HCT116 (cell line): Measurements from ENCODE around the gene NFIA. TPM values are rescaled to one million over a fixed set of nuclear protein-coding genes. Genes with fewer than 3 reads are reported as not detected.

Source experiments
- ATAC-seq: fragments of 200-7000 bp; cut with Tn5 transposase; 2 replicates; pipeline ENCODE4 v1.9.1; 2020; ENCODE audit warnings: mild to moderate bottlenecking, moderate library complexity
- BruUV-seq: library from RNA; stranded (reverse); fragments of 400-500 nt; replicated peaks from 2 replicates; lab custom pipeline; 2021; lab: Mats Ljungman, UMichigan
- CTCF ChIA-PET: fragments of 300-600 bp; sonication (Branson Sonifier 250); formaldehyde crosslinking; loops from one replicate; lab custom pipeline; 2021; ENCODE audit warnings: antibody characterized with exemption; lab: Charles Lee
- POLR2A ChIA-PET: fragments of 300-600, 350-600 bp; sonication (Branson Sonifier 250); formaldehyde crosslinking; loops from one replicate; lab custom pipeline; 2021; ENCODE audit warnings: antibody characterized with exemption; lab: Charles Lee
- RAD21 ChIA-PET, 2 experiments: fragments of 300-600 bp; sonication (Branson Sonifier 250); formaldehyde crosslinking; loops; one replicate each; lab custom pipeline; 2023; ENCODE audit warnings: low total read pairs in 2 of 2; ENCODE audit not compliant: uncharacterized antibody in 2 of 2, unreplicated experiment in 2 of 2, low non-redundant PET in 1 of 2; lab: Charles Lee
- DNase-seq: peaks from one replicate; pipeline ENCODE4 v3.0.0-alpha.2; 2010; ENCODE audit warnings: low read depth, low spot score
- H2AFZ ChIP-seq: fragments of 200-600 bp; shearing (Covaris generic), sonication (generic); 2 replicates; pipeline ENCODE4 v1.6.1; 2017; ENCODE audit warnings: low read depth, mixed run types, mixed read lengths, antibody characterized with exemption, low read length; ENCODE audit not compliant: poor library complexity, severe bottlenecking
- H3K27ac ChIP-seq: 2 replicates; pipeline ENCODE4 v1.5.1; 2012; ENCODE audit warnings: low read depth, low read length
- H3K27me3 ChIP-seq: fragments of 200-600 bp; sonication (generic); 2 replicates; pipeline ENCODE4 v1.6.1; 2016; ENCODE audit warnings: mixed run types, low read length, mixed read lengths; ENCODE audit not compliant: insufficient read depth
- H3K36me3 ChIP-seq, 2 experiments: fragments of 200-500 bp in 1 of 2; fragments of 200-600 bp in 1 of 2; sonication (Bioruptor generic) in 1 of 2; sonication (generic) in 1 of 2; 2 replicates each; pipeline versions ENCODE4 v1.5.1 to v1.6.1; 2014 to 2016; ENCODE audit warnings: low read length in 2 of 2, inconsistent platforms in 1 of 2, mixed read lengths in 1 of 2, mixed run types in 1 of 2; ENCODE audit not compliant: insufficient read depth in 2 of 2, control insufficient read depth in 1 of 2
- H3K4me1 ChIP-seq, 2 experiments: fragments of 200-600 bp in 1 of 2; sonication (generic) in 1 of 2; 2 replicates each; pipeline versions ENCODE4 v1.5.1 to v1.6.1; 2012 to 2017; ENCODE audit warnings: low read length in 2 of 2, inconsistent platforms in 1 of 2, mild to moderate bottlenecking in 1 of 2, mixed read lengths in 1 of 2, mixed run types in 1 of 2, moderate library complexity in 1 of 2; ENCODE audit not compliant: insufficient read depth in 2 of 2, control insufficient read depth in 1 of 2
- H3K4me2 ChIP-seq: fragments of 200-600 bp; sonication (generic); 2 replicates; pipeline ENCODE4 v1.6.1; 2017; ENCODE audit warnings: mixed run types, low read length, mixed read lengths
- H3K4me3 ChIP-seq, 2 experiments: fragments of 200-600 bp in 1 of 2; sonication (generic) in 1 of 2; replicated peaks in 1 of 2; 2 replicates each; pipeline ENCODE4 v1.5.1; 2011 to 2016; ENCODE audit warnings: low read length in 2 of 2, control low read depth in 1 of 2, low read depth in 1 of 2, mild to moderate bottlenecking in 1 of 2, mixed read lengths in 1 of 2, mixed run types in 1 of 2
- H3K79me2 ChIP-seq: fragments of 200-600 bp; sonication (generic); 2 replicates; pipeline ENCODE4 v1.6.1; 2017; ENCODE audit warnings: mild to moderate bottlenecking, mixed run types, low read length, moderate library complexity, mixed read lengths; ENCODE audit not compliant: insufficient read depth
- H3K9ac ChIP-seq: fragments of 200-600 bp; sonication (generic); 2 replicates; pipeline ENCODE4 v1.6.1; 2016; ENCODE audit warnings: low read length, mixed read lengths
- H3K9me2 ChIP-seq: fragments of 200-600 bp; sonication (generic), shearing (Covaris generic); 2 replicates; pipeline ENCODE4 v1.6.1; 2017; ENCODE audit warnings: mixed run types, mild to moderate bottlenecking, moderate library complexity; ENCODE audit not compliant: insufficient read depth
- H3K9me3 ChIP-seq, 2 experiments: fragments of 200-500 bp in 1 of 2; fragments of 200-600 bp in 1 of 2; sonication (Bioruptor generic) in 1 of 2; sonication (generic) in 1 of 2; 2 replicates each; pipeline ENCODE4 v1.6.1; 2014 to 2017; ENCODE audit warnings: low read length in 2 of 2, mixed read lengths in 2 of 2, inconsistent platforms in 1 of 2, low read depth in 1 of 2, mild to moderate bottlenecking in 1 of 2, mixed run types in 1 of 2, moderate library complexity in 1 of 2; ENCODE audit not compliant: control insufficient read depth in 1 of 2, insufficient read depth in 1 of 2
- H4K20me1 ChIP-seq: fragments of 200-600 bp; sonication (generic), shearing (Covaris generic); 2 replicates; pipeline ENCODE4 v1.6.1; 2017; ENCODE audit warnings: mixed run types, mild to moderate bottlenecking, moderate library complexity; ENCODE audit not compliant: insufficient read depth
- CBX3 ChIP-seq: IDR thresholded peaks from 2 replicates; pipeline ENCODE4 v1.6.1; 2012; ENCODE audit warnings: low read depth
- CEBPB ChIP-seq: IDR thresholded peaks from 2 replicates; pipeline ENCODE4 v1.6.1; 2012; ENCODE audit warnings: low read depth
- CTCF ChIP-seq, 3 experiments: fragments of 200-600 bp in 1 of 3; sonication (generic) in 1 of 3; IDR thresholded peaks in 2 of 3; conservative IDR thresholded peaks in 1 of 3; 2 replicates each; pipeline ENCODE4 v1.5.1; 2012 to 2017; ENCODE audit warnings: low read depth in 2 of 3, low read length in 2 of 3, antibody characterized with exemption in 1 of 3, borderline replicate concordance in 1 of 3, control low read depth in 1 of 3, mild to moderate bottlenecking in 1 of 3, mixed read lengths in 1 of 3, mixed run types in 1 of 3, moderate library complexity in 1 of 3; ENCODE audit not compliant: insufficient read depth in 1 of 3
- EGR1 ChIP-seq: IDR thresholded peaks from 2 replicates; pipeline ENCODE4 v1.6.1; 2012; ENCODE audit warnings: low read depth
- ELF1 ChIP-seq: IDR thresholded peaks from 2 replicates; pipeline ENCODE4 v1.6.1; 2012; ENCODE audit warnings: low read depth, borderline replicate concordance
- EZH2 ChIP-seq: fragments of 200-600 bp; sonication (generic); IDR thresholded peaks from 2 replicates; pipeline ENCODE4 v1.6.1; 2017; ENCODE audit warnings: antibody characterized with exemption, mixed run types
- EZH2phosphoT487 ChIP-seq: fragments of 200-600 bp; IDR thresholded peaks from 2 replicates; pipeline ENCODE4 v1.6.1; 2018; ENCODE audit warnings: antibody characterized with exemption, borderline replicate concordance
- FOSL1 ChIP-seq: IDR thresholded peaks from 2 replicates; pipeline ENCODE4 v1.6.1; 2012; ENCODE audit warnings: low read depth
- POLR2A ChIP-seq: IDR thresholded peaks from 2 replicates; pipeline ENCODE4 v1.7.0; 2011; ENCODE audit warnings: borderline replicate concordance; ENCODE audit not compliant: insufficient read depth, insufficient read length; ENCODE audit errors: extremely low read depth
- POLR2AphosphoS5 ChIP-seq: IDR thresholded peaks from 2 replicates; pipeline ENCODE4 v1.6.1; 2011; ENCODE audit warnings: mild to moderate bottlenecking, low read depth, low read length, moderate library complexity
- RAD21 ChIP-seq: IDR thresholded peaks from 2 replicates; pipeline ENCODE4 v1.6.1; 2012; ENCODE audit warnings: low read depth, mild to moderate bottlenecking
- SP1 ChIP-seq: IDR thresholded peaks from 2 replicates; pipeline ENCODE4 v1.6.1; 2012; ENCODE audit warnings: low read depth
- SRF ChIP-seq: IDR thresholded peaks from 2 replicates; pipeline ENCODE4 v1.6.1; 2012; ENCODE audit warnings: low read depth
- TCF7L2 ChIP-seq: IDR thresholded peaks from 2 replicates; pipeline ENCODE4 v1.7.0; 2011; ENCODE audit warnings: borderline replicate concordance, inconsistent platforms; ENCODE audit not compliant: insufficient read depth, insufficient read length; ENCODE audit errors: extremely low read depth
- YY1 ChIP-seq: IDR thresholded peaks from 2 replicates; pipeline ENCODE4 v1.6.1; 2011; ENCODE audit warnings: low read length, low read depth, moderate library complexity, mild to moderate bottlenecking; ENCODE audit not compliant: insufficient replicate concordance; ENCODE audit errors: extremely low read depth
- ZBTB33 ChIP-seq: IDR thresholded peaks from 2 replicates; pipeline ENCODE4 v1.6.1; 2011; ENCODE audit warnings: mild to moderate bottlenecking, low read length, moderate library complexity; ENCODE audit not compliant: insufficient replicate concordance; ENCODE audit errors: extremely low read depth
- ZFX ChIP-seq: fragments of 450-650 bp; IDR thresholded peaks from 2 replicates; pipeline ENCODE4 v1.6.1; 2017
- intact Hi-C: fragments of 100-400 bp; cut with micrococcal nuclease; formaldehyde crosslinking; loops from 2 replicates; pipeline ENCODE4 v1.10.0; 2022
- total RNA-seq: library from RNA; stranded (reverse); gene quantifications from one replicate; pipeline ENCODE4 v1.2.1, GENCODE V29; 2021; ENCODE audit not compliant: unreplicated experiment
- TF ChIP-seq, protein P1 (sequence below): IDR thresholded peaks from 2 replicates; pipeline ENCODE4 v1.6.1; 2012
- TF ChIP-seq, protein P2 (sequence below): IDR thresholded peaks from 2 replicates; pipeline ENCODE4 v1.6.1; 2012; ENCODE audit warnings: low read depth
- TF ChIP-seq, protein P3 (sequence below): IDR thresholded peaks from 2 replicates; pipeline ENCODE4 v1.6.1; 2012

Gene NFIA
- total RNA-seq, 1 experiment from 2014 or later: 17.2 TPM

GRCh38 chr1:61332796-61333195 is 250.4 kb downstream of the NFIA start:
- no peaks in the 10 kb centered on the region for H4K20me1 ChIP-seq
- H3K79me2 ChIP-seq: no peaks in the 10 kb centered on the region
- TF ChIP-seq RAD21 (no peak), ZFX (no peak), EGR1 (no peak), POLR2A (no peak), EZH2 (no peak), ZBTB33 (no peak), TCF7L2 (no peak), SRF (no peak), POLR2AphosphoS5 (no peak), ELF1 (no peak), CBX3 (no peak), CEBPB (no peak), CTCF (IDR thresholded peaks at IDR 0.05 in 2 of 3, conservative IDR thresholded peaks at IDR 0.05 in 1 of 3; ENCODE audit: borderline replicate concordance in 1 of 3, insufficient read depth in 1 of 3, low read depth in 2 of 3, low read length in 2 of 3) (no peak), YY1 (no peak), SP1 (no peak), FOSL1 (no peak), EZH2phosphoT487 (no peak)
- TF ChIP-seq, protein P1, sequence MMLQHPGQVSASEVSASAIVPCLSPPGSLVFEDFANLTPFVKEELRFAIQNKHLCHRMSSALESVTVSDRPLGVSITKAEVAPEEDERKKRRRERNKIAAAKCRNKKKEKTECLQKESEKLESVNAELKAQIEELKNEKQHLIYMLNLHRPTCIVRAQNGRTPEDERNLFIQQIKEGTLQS: no peak
- TF ChIP-seq, protein P2, sequence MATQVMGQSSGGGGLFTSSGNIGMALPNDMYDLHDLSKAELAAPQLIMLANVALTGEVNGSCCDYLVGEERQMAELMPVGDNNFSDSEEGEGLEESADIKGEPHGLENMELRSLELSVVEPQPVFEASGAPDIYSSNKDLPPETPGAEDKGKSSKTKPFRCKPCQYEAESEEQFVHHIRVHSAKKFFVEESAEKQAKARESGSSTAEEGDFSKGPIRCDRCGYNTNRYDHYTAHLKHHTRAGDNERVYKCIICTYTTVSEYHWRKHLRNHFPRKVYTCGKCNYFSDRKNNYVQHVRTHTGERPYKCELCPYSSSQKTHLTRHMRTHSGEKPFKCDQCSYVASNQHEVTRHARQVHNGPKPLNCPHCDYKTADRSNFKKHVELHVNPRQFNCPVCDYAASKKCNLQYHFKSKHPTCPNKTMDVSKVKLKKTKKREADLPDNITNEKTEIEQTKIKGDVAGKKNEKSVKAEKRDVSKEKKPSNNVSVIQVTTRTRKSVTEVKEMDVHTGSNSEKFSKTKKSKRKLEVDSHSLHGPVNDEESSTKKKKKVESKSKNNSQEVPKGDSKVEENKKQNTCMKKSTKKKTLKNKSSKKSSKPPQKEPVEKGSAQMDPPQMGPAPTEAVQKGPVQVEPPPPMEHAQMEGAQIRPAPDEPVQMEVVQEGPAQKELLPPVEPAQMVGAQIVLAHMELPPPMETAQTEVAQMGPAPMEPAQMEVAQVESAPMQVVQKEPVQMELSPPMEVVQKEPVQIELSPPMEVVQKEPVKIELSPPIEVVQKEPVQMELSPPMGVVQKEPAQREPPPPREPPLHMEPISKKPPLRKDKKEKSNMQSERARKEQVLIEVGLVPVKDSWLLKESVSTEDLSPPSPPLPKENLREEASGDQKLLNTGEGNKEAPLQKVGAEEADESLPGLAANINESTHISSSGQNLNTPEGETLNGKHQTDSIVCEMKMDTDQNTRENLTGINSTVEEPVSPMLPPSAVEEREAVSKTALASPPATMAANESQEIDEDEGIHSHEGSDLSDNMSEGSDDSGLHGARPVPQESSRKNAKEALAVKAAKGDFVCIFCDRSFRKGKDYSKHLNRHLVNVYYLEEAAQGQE: no peak
- TF ChIP-seq, protein P3, sequence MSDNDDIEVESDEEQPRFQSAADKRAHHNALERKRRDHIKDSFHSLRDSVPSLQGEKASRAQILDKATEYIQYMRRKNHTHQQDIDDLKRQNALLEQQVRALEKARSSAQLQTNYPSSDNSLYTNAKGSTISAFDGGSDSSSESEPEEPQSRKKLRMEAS: no peak
- intact Hi-C loops: loop anchor here (5.0 kb wide), 1 partner anchor 480 kb away; no protein-coding TSS in a partner anchor
- no peaks in the 10 kb centered on the region for H3K9me2 ChIP-seq
- no peaks in the 10 kb centered on the region for H3K36me3 ChIP-seq
- no peak overlapping the region for H3K4me3 ChIP-seq
- ChIA-PET POLR2A (no interaction called here), RAD21 (no interaction called here), CTCF (no interaction called here)
- H2AFZ ChIP-seq: no peak overlapping the region
- H3K9me3 ChIP-seq: no peaks in the 10 kb centered on the region
- H3K4me2 ChIP-seq: no peak overlapping the region
- peaks cover 7 to 10% of the 10 kb centered on the region in 2 experiments; a peak in 3 of 4 replicates for H3K4me1 ChIP-seq
- H3K27ac ChIP-seq: no peak overlapping the region
- no TSS peak for BruUV-seq
- DNase-seq: no peak
- H3K9ac ChIP-seq: no peak overlapping the region
- no peaks in the 10 kb centered on the region for H3K27me3 ChIP-seq
- ATAC-seq: no peak
